Posterior vena cava (tissue), 2 donors: ENCODE data around the gene PIK3AP1. TPM values are rescaled to one million over a fixed set of nuclear protein-coding genes. Genes with fewer than 3 reads are reported as not detected.

ENCODE experiments used
- DNase-seq: peaks from one replicate; pipeline ENCODE4 v3.0.0-alpha.2; 2020; ENCODE audit warnings: low spot score
- intact Hi-C, 2 donors: fragments of 100-400 bp; cut with DNase I; formaldehyde crosslinking; loops; one replicate each; pipeline versions ENCODE4 v1.14.1 to v1.14.2; 2022 to 2023
- total RNA-seq, 2 donors: library from RNA; stranded (reverse); fragmentation: NEBNext Ultra II Directional; extraction: Animal tissue kit (Norgen Biotek cat#: 25700); gene quantifications; one replicate each; pipeline ENCODE4 v1.2.1, GENCODE V29; 2021
- donor health status: DM: yes; HTN: yes; CAD: no.
- donor health status: DM: yes; HTN: yes; CAD: no.

Gene PIK3AP1
- total RNA-seq, 2 donors from 2014 or later, result 5.8 to 14.5 TPM

- intact Hi-C loops, result no loop called here
- DNase-seq, result no peak
Measured at GRCh38 chr10:96655461-96656197, 64.7 kb downstream of the PIK3AP1 start.

GRCh38 chr10:96651998-96652431 lies 68.3 kb downstream of the PIK3AP1 start:
- intact Hi-C loops, result no loop called here
- DNase-seq, result no peak

DNA sequence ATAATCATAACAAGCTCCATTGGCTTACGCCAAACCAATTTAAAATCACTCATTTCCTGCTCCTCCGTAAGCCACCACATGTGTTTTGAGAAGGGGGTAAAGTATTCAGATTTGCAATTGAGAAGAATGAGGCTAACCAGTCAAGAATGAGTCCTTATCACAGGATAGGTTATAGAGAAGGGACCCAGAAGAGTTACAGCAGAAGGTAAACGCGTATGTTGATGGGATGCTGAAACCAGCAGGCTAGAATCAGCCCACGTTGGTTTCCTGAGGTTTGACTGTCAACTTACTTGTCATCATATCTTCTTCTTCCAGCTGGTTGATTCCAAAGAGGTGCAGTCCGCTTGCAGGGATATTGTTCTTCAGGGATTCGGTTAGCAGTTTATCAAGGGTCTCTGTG lies 69.4 kb downstream of the PIK3AP1 start:
- intact Hi-C loops, result no loop called here
- DNase-seq, result no peak

DNA sequence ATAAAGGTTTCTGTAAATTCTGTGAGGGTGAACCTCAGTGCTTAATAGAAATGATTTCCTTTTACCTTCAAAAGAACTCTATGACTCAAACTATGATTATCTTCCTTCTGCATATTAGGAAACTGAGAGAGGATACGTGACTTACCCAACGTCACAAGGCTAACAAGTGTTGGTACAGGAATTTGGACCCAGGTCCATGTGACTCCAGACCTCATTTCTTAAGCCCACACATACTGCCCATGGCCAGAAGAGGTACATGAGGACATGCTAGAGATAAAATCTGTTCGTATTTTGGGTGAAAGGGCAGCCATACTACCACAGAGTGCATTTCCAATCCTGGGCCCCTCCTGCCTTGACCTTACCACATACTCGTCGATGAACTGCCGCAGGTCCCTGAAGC lies 72.0 kb downstream of the PIK3AP1 start:
- no peak for DNase-seq
- intact Hi-C loops, result no loop called here

DNA sequence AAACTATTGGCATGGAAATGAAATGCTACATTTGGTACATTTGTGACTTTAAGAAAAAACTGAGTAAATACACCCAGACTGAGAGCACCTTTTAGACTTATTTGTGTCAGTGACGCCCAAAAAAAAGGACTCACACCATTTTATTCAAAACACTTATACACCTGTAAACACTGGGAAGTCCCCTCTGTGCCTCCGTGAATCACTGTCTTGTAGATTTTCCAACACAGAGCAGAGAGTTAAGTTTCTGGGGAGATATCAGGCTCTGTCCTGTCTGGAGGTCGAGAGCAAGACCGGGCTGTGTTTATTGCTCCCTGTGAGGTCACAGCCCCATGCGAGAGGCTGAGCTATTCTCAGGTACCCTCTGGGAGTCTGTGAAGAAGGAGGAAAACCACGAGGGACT lies 72.8 kb downstream of the PIK3AP1 start:
- no peak for DNase-seq
- intact Hi-C loops, result no loop called here

DNA sequence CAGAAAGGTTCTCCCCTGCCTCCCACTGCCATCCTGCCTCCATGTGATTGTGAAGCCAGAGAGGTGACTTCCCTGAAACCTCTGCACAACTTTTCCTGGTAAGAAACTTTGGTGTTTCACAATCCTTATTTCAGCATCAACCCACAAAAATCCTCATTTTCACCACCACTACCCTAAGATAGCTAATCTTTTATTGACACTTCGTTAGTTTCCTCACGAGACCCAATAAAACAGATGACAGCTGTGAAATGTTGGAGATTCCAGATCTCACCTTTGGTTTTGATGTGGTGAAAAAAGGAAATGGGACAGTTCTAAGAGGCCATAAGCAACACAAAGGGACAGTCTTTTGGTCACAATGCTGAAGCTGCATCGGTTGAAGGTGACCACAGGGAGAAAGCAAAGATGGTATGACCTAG lies 73.6 kb downstream of the PIK3AP1 start:
- DNase-seq, result no peak
- intact Hi-C loops, result no loop called here

DNA sequence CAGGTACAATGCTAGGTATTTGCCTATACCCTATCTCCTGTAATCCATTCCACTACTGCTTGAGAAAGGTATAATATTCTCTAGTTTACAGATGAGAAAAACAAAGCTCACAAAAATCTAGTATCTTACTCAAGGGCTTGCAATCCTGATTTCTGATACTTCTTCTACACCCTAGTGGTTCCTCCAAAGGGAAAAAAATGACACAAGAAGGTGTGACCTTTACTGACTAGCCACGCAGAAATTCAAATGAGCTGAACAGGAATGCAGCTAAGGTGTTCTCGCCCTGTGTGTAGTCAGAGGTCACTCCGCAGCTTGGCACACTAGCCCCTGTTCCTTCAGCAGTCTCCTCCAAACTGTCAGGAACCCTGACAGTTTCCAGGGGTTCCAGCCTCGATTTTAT lies 74.0 kb downstream of the PIK3AP1 start:
- intact Hi-C loops, result no loop called here
- DNase-seq, result no peak

DNA sequence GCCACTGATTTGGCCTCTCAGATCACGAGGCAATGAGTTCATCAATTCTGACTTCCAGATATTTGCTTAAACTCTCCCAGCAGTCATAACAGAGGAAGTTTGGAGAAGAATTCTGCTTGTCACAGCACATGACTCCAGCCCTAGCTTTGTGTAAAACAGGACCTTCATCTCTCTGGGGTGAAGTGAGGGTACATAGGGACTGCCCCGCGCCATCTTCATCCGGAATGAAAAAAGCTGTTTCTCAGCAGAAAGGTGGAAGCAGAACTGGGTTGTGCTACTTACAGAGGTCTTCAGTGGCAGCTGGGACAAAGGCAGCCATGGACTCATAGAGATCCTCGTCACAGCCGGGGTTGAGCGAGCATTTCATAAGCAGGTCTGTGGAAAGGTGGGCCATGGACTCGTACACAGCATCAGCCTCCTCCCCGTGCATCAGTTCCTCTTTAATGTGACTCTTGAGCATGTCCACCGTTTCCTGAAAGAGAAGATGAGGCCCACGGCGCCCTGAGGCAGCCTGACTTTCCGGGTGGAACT lies 75.1 kb downstream of the PIK3AP1 start:
- intact Hi-C loops, result no loop called here
- DNase-seq, result no peak

GRCh38 chr10:96643920-96644319 lies 76.4 kb downstream of the PIK3AP1 start:
- no peak for DNase-seq
- intact Hi-C loops, result no loop called here

GRCh38 chr10:96642973-96643372 lies 77.3 kb downstream of the PIK3AP1 start:
- DNase-seq, result peak; percentile 91
- intact Hi-C loops, result no loop called here

DNA sequence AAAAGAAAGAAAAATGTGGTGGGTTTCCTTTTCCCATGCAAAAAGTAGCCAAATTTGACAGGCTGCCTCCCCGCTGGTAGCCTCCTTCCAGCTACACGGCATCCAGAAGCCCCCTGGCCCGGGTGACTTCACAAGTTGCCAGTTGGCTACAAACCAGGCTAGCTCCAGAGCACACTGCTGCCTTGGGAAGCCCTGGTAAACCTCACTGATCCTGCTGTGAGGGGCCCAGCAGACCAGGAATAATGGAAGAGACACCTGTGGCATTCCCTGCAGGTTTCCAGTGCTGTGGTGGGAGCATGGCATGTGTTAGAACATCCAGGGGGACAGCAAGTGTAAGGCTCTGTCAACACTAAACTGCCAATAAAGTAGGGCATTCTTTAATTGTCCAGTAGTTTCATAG lies 77.8 kb downstream of the PIK3AP1 start:
- no peak for DNase-seq
- intact Hi-C loops, result no loop called here

- intact Hi-C loops, result no loop called here
- DNase-seq, result no peak
Measured at GRCh38 chr10:96641396-96642295, 78.7 kb downstream of the PIK3AP1 start.

DNA sequence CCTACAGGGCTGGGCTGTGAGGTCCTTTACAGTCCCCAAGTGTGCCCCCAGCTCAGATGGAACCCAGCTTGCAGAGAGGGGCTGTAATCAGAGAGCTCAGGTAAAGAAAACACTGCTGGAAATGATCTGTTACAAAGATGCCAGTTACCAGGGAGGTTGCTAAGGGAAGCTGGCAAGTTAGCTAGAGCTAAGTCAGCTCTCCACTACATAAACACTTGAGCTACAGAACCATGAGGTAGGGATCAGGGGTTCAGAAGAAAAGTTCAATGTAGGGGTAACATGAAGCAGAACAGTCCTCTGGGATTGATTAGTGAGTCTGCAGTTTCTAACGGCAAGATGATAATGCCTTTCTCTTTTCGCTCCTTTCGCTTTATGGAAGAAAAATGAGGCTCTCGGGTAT lies 80.4 kb downstream of the PIK3AP1 start:
- intact Hi-C loops, result no loop called here
- DNase-seq, result no peak

DNA sequence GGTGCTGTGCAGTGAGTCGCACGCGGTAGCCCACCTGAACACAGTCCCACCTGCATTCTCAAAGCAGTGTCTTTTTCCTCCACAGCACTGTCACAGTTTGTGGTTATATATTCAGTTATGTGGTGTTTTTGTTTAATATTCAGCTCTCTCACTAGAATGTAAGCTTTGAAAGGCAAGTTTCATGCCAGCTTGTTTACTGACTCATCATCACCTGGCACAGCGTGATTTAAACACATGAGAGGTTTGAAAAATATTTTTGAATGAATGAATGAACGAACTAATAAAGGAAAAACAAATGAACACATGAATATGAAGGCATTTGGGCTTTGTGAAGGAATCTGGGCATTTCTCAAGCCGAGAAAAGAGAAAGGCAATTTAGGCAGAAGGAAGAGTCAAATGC lies 81.6 kb downstream of the PIK3AP1 start:
- no peak for DNase-seq
- intact Hi-C loops, result no loop called here

DNA sequence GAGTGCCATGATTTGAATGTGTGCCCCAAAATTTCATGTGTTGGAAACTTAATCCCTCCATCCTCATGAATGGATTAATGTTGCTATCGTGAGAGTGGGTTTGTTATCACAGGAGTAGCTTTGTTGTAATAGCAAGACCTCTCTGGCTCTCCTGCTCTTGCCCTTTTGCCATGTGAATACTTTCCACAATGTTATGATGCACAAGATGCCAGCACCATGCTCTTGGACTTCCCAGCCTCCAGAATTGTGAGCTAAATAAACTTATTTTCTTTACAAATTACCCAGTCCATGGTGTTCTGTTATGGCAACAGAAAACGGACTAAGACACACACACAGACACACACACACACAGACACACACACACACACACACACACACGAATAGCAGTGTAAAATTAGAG lies 82.2 kb downstream of the PIK3AP1 start:
- intact Hi-C loops, result no loop called here

GRCh38 chr10:96637709-96638108 lies 82.6 kb downstream of the PIK3AP1 start:
- intact Hi-C loops, result no loop called here
- DNase-seq, result no peak

More for the DNA sequence above, 82.2 kb downstream of the PIK3AP1 start:
- no peak for DNase-seq

GRCh38 chr10:96636551-96636950 lies 83.8 kb downstream of the PIK3AP1 start:
- no peak for DNase-seq
- intact Hi-C loops, result no loop called here

DNA sequence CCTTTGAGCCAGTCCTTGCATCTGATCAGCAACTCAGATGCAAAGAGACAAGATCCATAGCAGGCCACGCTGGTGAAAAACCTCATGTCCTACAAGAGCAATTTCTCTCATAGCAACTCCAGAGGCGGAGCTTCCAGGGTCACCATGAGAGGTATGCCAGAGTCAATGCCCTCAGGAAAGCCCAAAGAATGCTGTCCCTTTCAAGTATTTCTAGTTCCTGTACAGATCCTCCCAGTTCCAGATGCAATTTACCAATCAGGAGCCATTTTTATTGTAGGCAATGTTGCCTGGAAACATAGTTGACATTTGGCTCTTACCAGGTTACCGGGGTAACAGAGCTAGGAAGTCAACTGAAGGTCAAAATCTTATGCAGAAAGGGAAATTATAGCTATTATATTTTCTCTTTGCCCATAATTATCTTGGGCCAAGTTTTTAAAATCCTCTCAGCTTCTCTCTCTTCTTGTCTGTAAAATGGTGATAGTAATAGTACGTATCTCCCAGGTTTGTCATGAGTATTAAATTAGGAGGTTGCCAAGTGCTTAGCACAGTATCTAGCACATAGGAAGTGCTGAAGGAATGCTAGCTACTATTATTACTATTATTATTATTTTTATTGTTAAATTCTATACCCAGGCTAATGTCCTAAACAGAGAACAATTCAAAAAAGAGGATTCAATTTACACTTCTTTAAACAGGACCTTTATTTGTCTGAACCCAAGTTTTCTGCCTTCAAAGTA lies 87.2 kb downstream of the PIK3AP1 start:
- no peak for DNase-seq
- intact Hi-C loops, result no loop called here

- intact Hi-C loops, result no loop called here
- no peak for DNase-seq
Measured at GRCh38 chr10:96627292-96627691, 93.0 kb downstream of the PIK3AP1 start.

- DNase-seq, result no peak
- intact Hi-C loops, result no loop called here
Measured at GRCh38 chr10:96626795-96627194, 93.5 kb downstream of the PIK3AP1 start.
